Brain microvascular endothelial cell (primary cell): ENCODE measurements around the gene WNK2.

ENCODE experiments used
- DNase-seq: peaks from one replicate; pipeline ENCODE4 v3.0.0-alpha.2; 2020
- H3K27ac ChIP-seq: fragments of 250-450 bp; sonication (Bioruptor Pico); 2 replicates; pipeline ENCODE4 v1.5.1; 2020; ENCODE audit warnings: mild to moderate bottlenecking, moderate library complexity
- H3K27me3 ChIP-seq: fragments of 250-450 bp; sonication (Bioruptor Pico); replicated peaks from 2 replicates; pipeline ENCODE4 v1.5.1; 2020; ENCODE audit warnings: mild to moderate bottlenecking
- H3K36me3 ChIP-seq: fragments of 250-450 bp; sonication (Bioruptor Pico); replicated peaks from 2 replicates; pipeline ENCODE4 v1.5.1; 2020; ENCODE audit warnings: mild to moderate bottlenecking
- H3K4me3 ChIP-seq: 2 replicates; pipeline ENCODE4 v1.5.1; 2011; ENCODE audit warnings: low read depth, mild to moderate bottlenecking, control low read depth, low read length, moderate library complexity
- CTCF ChIP-seq: IDR thresholded peaks from 2 replicates; pipeline ENCODE4 v1.5.1; 2011; ENCODE audit warnings: low read depth, mild to moderate bottlenecking, moderate library complexity, low read length, control low read depth, inconsistent platforms; ENCODE audit errors: missing control alignments
- in situ Hi-C: cut with HindIII; loops from 2 replicates; pipeline ENCODE4 v1.10.0; 2017; ENCODE audit warnings: low sequenced_read_pairs, low pct_ligation_motif_present

WNK2 gene

DNA sequence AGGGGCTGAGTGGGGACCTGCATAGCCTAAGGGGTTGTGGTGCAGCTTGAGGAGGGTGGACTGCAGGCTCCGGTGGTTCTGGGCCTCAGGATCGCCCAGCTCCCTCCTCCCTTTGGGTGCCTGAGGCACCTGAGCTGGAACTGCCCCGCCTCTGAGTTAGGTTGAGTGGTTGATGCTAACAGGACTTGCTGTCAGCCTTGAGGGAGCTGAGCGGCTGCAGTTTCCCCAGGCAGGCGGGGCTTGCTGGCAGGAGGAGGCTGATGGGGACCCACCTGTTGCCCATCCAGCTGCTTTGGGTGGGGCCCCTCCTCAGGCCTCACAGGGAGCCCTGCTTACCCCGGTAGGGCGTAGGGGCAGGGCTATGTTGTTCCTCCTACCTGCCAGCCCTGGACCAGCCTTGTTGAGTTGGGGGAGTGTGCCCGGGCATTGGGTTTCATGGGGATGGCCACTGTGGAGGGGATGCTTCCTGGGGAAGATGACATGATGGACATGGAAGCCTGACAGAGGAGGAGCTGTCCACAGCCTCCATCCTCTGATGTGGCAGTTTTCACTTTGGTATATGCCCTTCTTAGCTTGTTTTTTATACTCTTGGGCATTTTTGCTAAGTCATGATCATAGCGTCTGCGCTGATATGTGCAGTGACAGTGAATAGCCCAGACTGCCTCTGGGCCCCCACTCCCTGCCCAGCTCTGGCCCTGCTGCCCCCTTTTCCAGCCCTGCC is 14.3 kb downstream of the WNK2 start:
- Histone ChIP-seq H3K4me3 (no peak overlapping the region), H3K27ac (no peak overlapping the region), H3K36me3 (no peaks in the 10 kb centered on the region), H3K27me3 (peaks cover 5% of the 10 kb centered on the region)
- no peak for DNase-seq
- no peak for TF ChIP-seq CTCF
- in situ Hi-C loops = no loop called here

- Histone ChIP-seq H3K27me3 (peaks cover 5% of the 10 kb centered on the region), H3K4me3 (no peak overlapping the region), H3K36me3 (no peaks in the 10 kb centered on the region), H3K27ac (no peak overlapping the region)
- in situ Hi-C loops = no loop called here
- TF ChIP-seq CTCF = no peak
- DNase-seq = no peak
Measured at GRCh38 chr9:93198838-93199625, 15.1 kb downstream of the WNK2 start.

DNA sequence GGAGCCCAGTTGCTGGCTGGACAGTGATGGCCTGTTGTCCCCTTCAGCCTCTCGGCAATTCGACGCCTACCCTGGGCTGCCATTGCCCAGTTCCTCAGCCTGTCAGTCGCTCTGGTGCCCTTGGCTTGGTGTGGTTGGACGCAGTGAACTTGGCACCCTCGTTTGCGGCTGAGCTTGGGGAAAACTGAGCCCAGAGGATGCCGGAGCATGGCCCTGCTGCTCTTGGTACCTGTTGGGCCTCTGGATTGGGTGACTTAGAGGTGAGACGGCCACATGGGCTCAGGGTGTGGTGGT is 16.5 kb downstream of the WNK2 start:
- Histone ChIP-seq H3K36me3 (no peaks in the 10 kb centered on the region), H3K27me3 (peaks cover 5% of the 10 kb centered on the region), H3K27ac (no peak overlapping the region), H3K4me3 (no peak overlapping the region)
- DNase-seq = no peak
- in situ Hi-C loops = no loop called here
- no peak for TF ChIP-seq CTCF

DNA sequence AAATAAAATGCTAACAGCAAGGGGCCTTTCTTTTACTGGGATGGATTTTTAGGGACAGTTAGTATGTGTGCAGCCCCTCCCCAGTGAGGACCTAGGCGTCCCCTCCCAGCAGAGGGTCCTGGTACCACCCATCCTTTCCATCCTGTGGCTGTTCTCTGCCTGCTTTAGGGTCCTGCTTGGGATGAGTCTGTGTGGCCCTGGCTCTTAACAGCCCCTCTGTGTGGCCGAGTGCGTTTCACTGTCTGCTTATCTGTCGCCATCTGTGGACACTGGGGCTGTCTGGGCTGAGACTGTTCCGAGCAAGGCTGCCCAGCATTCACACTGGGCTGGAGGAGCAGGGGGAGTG is 17.0 kb downstream of the WNK2 start:
- Histone ChIP-seq H3K36me3 (no peaks in the 10 kb centered on the region), H3K4me3 (no peak overlapping the region), H3K27ac (no peak overlapping the region), H3K27me3 (peaks cover 5% of the 10 kb centered on the region)
- in situ Hi-C loops = no loop called here
- no peak for TF ChIP-seq CTCF
- DNase-seq = no peak

GRCh38 chr9:93203026-93203717 is 19.2 kb downstream of the WNK2 start:
- Histone ChIP-seq H3K27ac (no peak overlapping the region), H3K4me3 (no peak overlapping the region), H3K36me3 (no peaks in the 10 kb centered on the region), H3K27me3 (peaks cover 5% of the 10 kb centered on the region)
- no peak for DNase-seq
- TF ChIP-seq CTCF = no peak
- in situ Hi-C loops = no loop called here
